GM18507 (cell line): Measurements from ENCODE around the gene HAT1.
"Not testable (repeated sequence)": the region's sequence is repeated elsewhere in the genome, so short reads cannot be mapped to it uniquely, and the experiment has no call there.

Experiments
- DNase-seq: peaks from one replicate; pipeline ENCODE4 v3.0.0; 2011; ENCODE audit warnings: low read depth; ENCODE audit not compliant: insufficient read length; ENCODE audit errors: extremely low spot score
- FAIRE-seq: peaks from 2 replicates; lab custom pipeline; 2011; peaks lifted over from hg19 to GRCh38; lab: Jason Lieb, UNC

Gene HAT1

DNA sequence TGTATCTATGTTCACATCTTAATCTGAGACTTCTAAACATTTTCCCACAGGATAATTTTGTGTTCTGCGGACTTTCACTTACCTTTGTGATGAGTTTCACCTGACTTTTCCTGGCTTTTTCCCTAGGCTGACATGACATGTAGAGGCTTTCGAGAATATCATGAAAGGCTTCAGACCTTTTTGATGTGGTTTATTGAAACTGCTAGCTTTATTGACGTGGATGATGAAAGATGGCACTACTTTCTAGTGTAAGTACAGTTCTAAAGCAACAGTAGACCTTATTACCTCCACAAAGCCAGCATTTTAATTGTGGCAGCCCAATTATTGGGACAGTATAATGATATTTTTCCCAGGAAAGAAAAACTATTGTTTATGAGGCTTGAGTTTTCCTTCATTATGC is 43.4 kb downstream of the HAT1 start:
- FAIRE-seq = no peak
- DNase-seq = no peak

DNA sequence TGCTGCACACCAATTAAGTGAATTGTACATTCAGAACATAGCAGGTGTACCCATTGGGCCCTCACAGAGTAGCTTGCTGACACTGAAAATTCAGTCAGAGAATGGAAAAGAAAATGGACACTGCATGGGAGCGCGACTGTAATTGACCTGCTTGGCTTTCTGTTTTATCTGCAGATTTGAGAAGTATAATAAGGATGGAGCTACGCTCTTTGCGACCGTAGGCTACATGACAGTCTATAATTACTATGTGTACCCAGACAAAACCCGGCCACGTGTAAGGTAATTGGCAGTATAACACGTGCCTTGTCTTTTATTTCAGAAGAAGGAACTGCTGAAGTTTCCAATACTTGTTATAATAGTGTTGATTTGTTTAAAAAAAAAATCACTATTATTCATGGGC is 44.0 kb downstream of the HAT1 start:
- FAIRE-seq = no peak
- no peak for DNase-seq

DNA sequence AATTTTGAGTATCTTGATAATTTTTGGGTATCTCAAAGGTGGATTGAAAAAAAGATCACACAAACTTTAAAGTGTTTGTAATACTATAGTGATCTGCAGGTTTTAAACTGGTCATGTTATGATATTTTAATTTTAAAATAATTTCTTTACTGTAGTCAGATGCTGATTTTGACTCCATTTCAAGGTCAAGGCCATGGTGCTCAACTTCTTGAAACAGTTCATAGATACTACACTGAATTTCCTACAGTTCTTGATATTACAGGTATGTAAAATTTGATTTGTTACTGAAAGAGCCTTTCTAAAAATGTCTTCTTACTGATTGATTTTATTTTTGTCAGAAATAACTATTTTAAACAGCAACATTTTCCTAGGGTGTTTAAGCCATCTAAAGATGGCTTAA is 44.4 kb downstream of the HAT1 start:
- no peak for FAIRE-seq

DNA sequence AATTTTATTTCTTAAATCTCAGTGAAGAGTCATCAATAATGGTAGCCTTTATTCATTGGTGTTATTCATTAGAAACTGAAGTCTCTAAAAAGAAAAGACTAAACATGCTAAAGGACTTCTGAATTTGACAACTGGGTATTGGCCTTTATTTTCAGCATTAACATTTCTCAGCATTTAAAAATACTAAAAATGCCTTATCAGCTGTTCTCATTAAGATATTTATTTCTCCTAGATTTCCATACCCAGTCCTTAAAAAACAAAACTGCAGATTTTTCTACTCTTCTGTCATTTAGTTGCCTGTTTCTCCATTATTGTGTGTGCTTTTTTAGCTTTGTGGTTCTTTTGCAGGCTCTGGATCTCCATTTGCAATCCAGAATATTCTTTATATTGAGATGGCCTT is 46.2 kb downstream of the HAT1 start:
- no peak for DNase-seq
- no peak for FAIRE-seq

More for the DNA sequence above, 44.4 kb downstream of the HAT1 start:
- DNase-seq = no peak

DNA sequence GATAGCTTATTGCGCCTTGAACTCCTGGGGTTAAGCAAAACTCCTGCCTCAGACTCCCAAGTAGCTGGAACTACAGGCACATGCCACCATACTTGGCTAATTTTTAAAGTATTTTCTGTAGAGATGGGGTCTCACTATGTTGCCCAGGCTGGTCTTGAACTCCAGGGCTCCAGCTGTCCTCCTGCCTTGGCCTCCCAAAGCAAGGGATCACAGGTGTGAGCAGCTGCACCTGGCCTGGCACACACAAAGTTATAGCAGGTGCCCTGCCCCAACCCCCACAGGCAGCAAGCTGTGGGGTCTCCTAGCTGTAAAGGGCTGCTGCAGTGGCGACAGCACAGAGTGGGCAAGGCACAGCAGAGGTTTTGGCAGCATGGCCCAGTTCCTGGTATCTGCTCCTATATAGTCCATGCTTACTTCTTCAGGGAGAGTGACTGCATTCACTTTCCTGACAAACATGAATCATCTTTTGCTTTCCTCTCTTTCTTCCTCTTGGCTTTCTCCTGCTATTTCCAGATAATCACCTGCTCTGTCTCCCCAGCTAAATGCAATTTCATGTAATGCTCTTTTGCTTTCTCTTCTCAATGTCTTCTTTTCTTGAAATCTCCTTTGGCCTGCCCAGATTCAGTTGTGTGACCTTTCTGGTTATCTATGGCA is 50.2 kb downstream of the HAT1 start:
- FAIRE-seq (no peak), DNase-seq (no peak)

DNA sequence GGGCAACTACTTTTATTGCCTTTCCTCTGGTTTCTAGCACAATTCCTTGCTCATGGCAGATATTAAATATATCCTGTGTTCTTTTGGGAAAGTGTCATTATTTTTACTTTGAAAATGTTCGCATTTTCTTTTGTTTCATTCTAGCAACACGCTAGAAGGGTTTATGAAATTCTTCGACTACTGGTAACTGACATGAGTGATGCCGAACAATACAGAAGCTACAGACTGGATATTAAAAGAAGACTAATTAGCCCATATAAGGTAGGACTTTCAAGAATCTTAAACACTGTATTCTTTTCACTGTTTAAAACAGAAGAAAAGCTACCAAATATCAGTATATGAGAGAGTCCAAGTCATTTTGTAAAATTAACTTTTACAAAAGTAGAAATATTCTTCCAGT is 56.8 kb downstream of the HAT1 start:
- FAIRE-seq (no peak), DNase-seq (no peak)

DNA sequence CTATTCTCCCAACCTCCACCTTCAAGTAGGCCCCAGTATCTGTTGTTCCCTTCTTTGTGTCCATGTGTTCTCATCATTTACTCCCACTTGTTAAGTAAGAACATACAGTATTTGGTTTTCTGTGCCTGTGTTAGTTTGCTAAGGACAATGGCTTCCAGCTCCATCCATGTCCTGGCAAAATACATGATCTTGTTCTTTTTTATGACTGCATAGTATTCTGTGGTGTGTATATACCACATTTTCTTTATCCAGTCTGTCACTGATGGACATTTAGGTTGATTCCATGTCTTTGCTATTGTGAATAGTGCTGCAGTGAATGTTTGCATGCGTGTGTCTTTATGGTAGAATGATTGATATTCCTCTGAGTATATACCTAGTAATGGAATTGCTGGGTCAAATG is 61.7 kb downstream of the HAT1 start:
- DNase-seq = not testable (repeated sequence)
- FAIRE-seq = peak; percentile 24

DNA sequence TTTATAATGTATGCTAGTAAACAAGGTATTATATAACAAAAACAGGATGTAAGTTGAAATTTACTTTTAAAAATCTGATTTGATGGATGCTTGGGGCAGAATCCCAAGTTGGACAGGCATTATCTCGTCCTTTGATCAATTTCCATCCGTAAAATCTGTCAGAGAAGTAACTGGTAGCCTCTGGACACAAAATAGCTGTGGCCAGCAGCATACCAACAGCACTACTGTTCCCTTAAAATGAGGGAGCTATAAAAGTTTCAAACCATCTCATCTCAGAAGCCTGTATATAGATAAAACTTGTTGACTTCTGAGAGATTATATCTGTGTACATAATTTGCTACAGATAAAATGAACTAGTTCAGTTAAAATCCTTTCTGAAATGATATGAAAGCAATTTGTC is 62.8 kb downstream of the HAT1 start:
- DNase-seq = no peak
- FAIRE-seq = no peak

DNA sequence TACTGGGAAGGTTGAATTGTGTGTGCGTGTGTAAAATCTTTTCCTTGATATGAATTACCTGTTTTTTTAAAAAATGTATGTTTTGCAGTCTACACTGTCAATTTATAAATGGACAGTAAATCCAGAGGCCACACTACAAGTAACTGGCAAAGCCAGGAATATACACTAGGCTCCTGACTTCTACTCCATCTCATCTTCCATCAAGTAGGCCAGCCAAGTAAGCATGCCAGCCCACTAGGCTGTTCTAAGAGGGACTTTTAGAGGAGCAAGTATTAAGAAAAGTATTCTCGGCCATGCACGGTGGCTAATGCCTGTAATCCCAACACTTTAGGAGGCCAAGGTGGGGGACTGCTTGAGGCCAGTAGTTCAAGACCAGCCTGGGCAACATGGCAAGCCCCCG is 64.5 kb downstream of the HAT1 start:
- FAIRE-seq = no peak

DNA sequence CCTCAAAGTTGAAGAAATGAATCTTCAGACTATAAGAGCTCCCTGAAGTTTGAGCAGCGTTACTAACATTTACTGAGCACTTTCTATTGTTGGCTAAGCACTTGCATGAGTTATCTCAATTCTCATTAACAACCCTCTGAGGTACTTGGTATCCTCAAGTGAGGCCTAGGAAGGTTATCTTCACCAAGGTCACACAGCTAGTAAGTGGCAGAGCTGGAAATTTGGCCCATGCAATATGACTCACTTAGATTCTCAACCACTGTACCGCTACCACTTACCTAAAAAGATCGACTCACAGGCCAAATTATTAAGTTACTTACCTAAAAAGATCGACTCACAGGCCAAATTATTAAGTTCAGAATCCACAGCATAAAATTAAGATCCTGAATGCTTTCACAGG is 68.8 kb downstream of the HAT1 start:
- DNase-seq = no peak
- no peak for FAIRE-seq

More for the DNA sequence above, 64.5 kb downstream of the HAT1 start:
- no peak for DNase-seq

DNA sequence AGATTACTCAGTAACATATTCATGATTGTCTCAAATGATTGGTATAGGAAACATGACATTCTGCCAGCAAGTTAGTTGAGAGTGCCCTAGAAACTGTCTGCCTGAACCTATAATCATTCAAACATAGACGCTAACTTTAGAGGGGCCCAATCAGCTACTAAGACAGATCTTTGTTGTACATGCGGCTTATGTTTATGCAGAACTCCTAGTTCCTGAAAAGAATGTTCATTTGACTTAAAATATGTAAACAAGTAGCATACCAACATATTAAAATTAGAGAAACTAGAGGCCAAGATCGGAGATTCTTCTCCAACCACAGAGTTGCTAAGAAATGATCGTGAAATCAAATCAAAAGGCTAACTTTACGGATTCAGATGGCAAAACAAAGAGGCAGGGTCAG is 73.3 kb downstream of the HAT1 start:
- FAIRE-seq (no peak), DNase-seq (no peak)

DNA sequence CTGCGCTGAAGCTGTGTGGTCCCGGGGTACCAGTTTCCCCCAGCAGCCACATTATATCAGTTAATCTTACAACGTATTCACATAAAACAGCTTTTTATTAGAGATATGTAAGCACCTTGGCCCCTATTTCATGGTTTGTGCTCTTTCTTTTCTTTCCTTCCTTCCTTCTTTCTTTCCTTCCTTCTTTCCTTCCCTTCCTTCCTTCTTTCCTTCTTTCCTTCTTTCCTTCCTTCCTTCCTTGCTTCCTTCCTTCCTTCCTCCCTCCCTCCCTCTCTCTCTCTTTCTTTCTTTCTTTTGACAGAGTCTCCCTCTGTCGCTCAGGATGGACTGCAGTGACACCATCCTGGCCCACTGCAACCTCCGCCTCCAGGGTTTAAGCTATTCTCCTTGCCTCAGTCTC is 73.8 kb downstream of the HAT1 start:
- DNase-seq (no peak), FAIRE-seq (no peak)

DNA sequence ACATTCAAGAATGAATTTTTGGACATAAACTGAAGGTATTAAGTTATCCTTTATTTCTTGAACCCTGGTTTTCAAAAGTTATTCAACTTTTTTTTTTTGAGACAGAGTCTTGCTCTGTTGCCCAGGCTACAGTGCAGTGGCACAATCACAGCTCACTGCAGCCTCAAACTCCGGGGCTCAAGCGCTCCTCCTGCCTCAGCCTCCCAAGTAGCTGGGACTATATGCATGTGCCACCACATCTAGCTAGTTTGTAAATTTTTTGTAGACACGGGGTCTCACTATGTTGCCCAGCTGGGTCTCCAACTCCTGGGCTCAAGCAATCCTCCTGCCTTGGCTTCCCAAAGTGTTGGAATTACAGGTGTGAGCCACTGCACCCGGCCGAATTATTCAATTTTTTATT is 74.8 kb downstream of the HAT1 start:
- not testable (repeated sequence) for FAIRE-seq, DNase-seq

DNA sequence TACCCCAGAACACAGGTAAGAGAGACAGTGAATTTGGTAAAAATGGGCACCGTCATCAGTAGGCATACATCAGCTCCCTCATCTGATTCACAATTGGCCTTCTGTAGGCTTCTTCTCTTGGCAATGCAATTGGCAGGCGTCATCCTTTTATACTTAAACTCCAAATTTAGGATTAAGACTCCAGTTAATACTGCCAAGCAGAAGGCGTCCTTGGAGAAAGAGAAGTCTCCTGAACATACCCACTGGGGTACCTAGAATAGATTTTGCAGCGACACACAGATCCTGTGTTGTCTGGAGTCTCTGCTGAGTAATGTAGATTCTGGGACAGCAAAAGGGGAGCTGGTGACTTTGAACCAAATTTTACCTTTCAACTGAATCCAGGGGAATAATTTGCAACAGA is 76.9 kb downstream of the HAT1 start:
- no peak for FAIRE-seq
- DNase-seq = no peak

DNA sequence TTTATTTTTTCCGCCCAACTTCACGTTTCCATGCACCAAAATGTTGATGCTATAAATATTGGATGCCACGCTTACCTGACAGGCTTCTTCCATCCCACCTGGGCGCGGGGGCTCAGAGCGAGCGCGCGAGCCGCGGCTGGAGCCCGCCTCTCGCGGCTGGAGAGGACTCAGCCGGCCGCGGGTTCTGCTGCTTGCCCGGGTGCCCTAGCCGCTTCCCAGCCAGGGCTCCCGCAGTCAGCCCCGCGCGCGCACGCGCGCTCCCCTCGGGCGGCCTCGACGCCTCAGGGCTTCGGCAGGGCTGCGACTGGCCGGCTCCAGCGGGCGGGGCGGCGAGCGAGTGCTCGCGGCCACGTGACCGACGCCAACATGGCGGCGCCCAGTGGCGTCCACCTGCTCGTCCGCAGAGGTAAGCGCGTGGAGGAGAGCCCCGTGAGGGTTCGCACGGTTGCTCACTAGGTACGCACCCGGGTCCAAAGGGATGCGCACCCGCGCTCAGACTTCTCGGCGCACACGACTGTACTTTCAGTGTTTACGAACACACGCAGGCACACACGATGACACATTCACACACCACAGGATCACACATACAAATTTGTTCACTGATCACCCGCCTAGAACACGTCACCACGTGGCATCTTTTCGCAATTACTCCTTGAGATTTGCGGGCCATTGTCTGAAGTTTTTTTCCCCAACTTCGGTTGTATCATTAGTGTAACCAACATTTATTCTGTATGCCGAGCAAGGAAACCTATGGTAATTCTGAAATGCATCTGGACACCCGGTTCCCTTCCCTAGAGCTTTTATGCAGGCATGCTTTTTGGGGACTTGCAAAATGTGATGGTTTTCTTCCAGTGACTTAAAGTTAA is 77.6 kb downstream of the HAT1 start, which contains the start of gene METAP1D:
TSS of gene METAP1D (plus strand) at position 350 of the 866 bp plus-strand sequence. CDS start at position 367, 17 bp downstream.
- FAIRE-seq (peak; percentile 92), DNase-seq (peak; percentile 94)

DNA sequence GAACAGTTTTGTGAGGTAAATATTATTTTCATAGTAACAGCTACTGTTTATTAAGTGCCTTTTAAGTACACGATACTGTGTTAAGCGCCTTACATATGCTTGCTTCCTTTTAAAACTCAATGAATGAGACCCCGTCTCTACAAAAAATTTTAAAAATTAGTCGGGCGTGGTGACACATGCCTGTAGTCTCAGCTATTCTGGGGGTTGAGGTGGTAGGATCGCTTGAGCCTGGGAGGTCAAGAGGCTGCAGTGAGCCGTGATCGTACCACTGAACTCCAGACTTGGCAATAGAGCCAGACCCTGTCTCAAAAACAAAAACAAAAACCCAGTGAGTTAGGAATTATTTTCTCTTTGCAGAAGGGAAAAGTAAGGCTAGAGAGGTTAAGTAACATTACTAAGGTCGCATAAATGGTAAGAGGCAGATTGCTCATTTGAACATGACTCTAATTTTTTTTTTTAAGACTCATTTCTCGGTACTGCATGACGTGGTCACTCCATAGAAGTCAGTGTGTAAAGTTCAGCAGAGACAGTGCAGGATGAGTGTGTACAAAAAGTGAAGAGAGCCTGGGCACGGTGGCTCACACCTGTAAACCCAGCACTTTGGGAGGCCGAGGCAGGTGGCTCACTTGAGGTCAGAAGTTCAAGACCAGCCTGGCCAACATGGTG is 78.6 kb downstream of the HAT1 start:
- DNase-seq = no peak
- no peak for FAIRE-seq

DNA sequence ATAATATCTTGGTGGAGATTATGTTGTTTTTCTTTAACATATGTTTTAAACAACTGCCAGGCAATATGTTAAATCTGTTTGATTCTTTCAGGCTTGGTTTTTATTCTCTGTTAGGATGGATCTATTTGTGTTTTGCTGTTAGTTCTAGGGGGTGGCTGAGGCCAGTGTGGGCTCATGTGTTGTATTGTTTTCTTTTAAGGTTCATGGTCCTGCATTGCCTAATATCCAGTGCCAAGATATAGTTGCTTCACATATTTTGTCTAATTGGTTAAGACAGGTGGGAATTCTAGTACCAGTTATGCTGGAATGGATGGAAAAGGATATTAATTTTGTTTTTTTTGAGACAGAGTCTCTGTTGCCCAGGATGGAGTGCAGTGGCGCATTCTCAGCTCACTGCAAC is 85.1 kb downstream of the HAT1 start:
- DNase-seq = no peak
- no peak for FAIRE-seq

DNA sequence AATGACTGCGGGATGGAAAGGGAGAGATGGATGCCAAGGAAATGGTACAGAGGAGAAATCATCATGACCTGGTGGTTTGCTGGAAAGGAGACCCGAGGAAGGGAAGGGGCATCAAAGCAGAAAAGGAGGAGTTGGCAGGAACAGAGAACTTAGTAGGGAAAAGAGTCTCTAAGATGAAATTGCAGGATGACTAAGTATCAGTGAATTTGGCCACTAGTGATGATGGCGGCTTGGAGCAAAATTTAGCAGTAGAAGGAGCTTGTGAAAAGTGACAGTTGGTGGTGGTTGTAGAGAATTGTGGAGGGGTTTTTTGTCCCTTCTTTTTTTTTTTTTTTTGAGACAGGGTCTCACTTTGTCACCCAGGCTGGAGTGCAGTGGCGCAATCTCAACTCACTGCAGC is 87.6 kb downstream of the HAT1 start:
- no peak for DNase-seq
- no peak for FAIRE-seq

DNA sequence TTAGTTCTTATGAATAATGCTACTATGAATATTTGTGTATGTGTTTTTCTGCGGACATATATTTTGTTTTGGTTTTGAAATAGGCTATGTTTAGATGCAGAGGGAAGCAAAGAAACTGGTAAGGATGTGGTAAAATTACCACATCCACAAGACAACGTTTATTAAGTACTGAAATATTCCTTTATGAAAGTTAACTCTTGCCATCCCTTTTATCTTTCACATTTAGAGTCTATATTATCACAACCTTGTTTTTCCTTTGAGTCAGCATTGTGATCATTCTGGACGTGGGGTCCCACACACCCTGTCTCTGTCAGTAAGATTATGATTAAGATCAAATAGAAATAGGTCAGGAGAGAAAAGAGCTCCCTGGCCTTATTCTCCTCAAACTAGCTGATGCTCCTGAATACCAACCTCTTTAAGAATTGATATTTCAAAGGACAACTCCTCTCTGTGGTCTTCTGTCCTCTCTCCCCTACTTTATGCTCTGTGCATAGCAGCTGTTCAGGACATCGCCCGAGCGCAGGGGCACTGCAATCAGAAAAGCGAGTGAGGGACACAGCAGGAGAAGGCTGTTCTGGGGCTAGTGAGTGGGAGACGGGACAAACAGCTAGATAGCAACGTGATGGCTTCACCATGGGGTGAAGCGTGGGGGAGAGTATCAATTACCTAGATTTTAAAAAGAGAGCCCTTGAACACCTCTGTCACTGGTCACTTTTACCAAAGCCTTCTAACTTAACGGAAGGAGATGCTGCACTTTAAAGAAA is 89.7 kb downstream of the HAT1 start:
- FAIRE-seq (no peak), DNase-seq (no peak)
